GM18861 (cell line): ENCODE results near the gene CDK5R2.
"Not testable (repeated sequence)": the region's sequence is repeated elsewhere in the genome, so short reads cannot be mapped to it uniquely, and the experiment has no call there.

ENCODE experiments used
- ATAC-seq: cut with Tn5 transposase; IDR thresholded peaks from one replicate; pipeline ENCODE4 v1.9.1; 2021; ENCODE audit not compliant: unreplicated experiment

Gene CDK5R2

GRCh38 chr2:218959141-218959731 lies at the start of gene CDK5R2:
Gene CDK5R2 (plus strand): TSS chr2:218959666. CDS start chr2:218959821, 155 bp downstream.
- ATAC-seq: peak; percentile 91

GRCh38 chr2:218910741-218911140 lies 48.7 kb upstream of the CDK5R2 start:
- ATAC-seq: no peak

GRCh38 chr2:218920504-218920903 lies 39.0 kb upstream of the CDK5R2 start:
- ATAC-seq: no peak

GRCh38 chr2:218924757-218925156 lies 34.7 kb upstream of the CDK5R2 start:
- ATAC-seq: no peak

- ATAC-seq: no peak
Measured at GRCh38 chr2:218925434-218925833, 34.0 kb upstream of the CDK5R2 start.

GRCh38 chr2:218927422-218927821 lies 32.0 kb upstream of the CDK5R2 start:
- no peak for ATAC-seq

GRCh38 chr2:218927876-218928275 lies 31.6 kb upstream of the CDK5R2 start:
- no peak for ATAC-seq

- not testable (repeated sequence) for ATAC-seq
Measured at GRCh38 chr2:218930488-218930887, 29.0 kb upstream of the CDK5R2 start.

GRCh38 chr2:218931751-218932150 lies 27.7 kb upstream of the CDK5R2 start:
- not testable (repeated sequence) for ATAC-seq

- ATAC-seq: no peak
Measured at GRCh38 chr2:218944759-218945404, 14.6 kb upstream of the CDK5R2 start.

- ATAC-seq: no peak
Measured at GRCh38 chr2:218946621-218947020, 12.8 kb upstream of the CDK5R2 start.

- no peak for ATAC-seq
Measured at GRCh38 chr2:218952160-218952559, 7.3 kb upstream of the CDK5R2 start.

- ATAC-seq: no peak
Measured at GRCh38 chr2:218953366-218953954, 6.0 kb upstream of the CDK5R2 start.

GRCh38 chr2:218954541-218955300 lies 4.7 kb upstream of the CDK5R2 start:
- no peak for ATAC-seq

- ATAC-seq: no peak
Measured at GRCh38 chr2:218956039-218956438, 3.4 kb upstream of the CDK5R2 start.

- no peak for ATAC-seq
Measured at GRCh38 chr2:218957671-218958070, 1.8 kb upstream of the CDK5R2 start.

- ATAC-seq: no peak
Measured at GRCh38 chr2:218958276-218958675, 1.2 kb upstream of the CDK5R2 start.

- no peak for ATAC-seq
Measured at GRCh38 chr2:218959761-218960308, 369 bp downstream of the CDK5R2 start.

GRCh38 chr2:218960309-218961165 lies 1.1 kb downstream of the CDK5R2 start:
- ATAC-seq: no peak

- ATAC-seq: no peak
Measured at GRCh38 chr2:218961229-218961628, 1.8 kb downstream of the CDK5R2 start.
